ENCODE measurements around the gene RABGAP1L. TPM values are rescaled to one million over a fixed set of nuclear protein-coding genes. Genes with fewer than 3 reads are reported as not detected.
"Not testable (repeated sequence)": the region's sequence is repeated elsewhere in the genome, so short reads cannot be mapped to it uniquely, and the experiment has no call there.

Gene RABGAP1L
- total and polyA plus RNA-seq, 12 donors, result 13.0 to 167 (median 109) TPM

DNA sequence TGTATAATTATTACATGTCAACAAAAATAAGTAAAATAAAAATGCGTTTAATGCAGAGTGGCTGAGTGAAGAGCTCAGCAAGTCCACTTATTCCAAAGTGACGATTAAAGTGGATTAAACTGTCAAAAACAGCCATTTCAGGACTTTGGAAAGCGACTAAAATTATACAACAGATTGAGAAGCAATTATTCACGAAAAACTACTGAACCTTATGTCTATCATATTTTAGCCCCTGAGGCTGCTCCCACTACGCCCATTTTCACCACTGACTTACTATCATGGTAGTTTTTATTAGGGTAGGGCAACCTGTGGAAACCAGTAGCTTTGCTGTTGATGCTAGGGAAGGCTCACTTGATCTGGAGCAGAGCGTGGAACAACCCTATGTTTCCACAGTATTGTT, 174.1 kb downstream of the RABGAP1L start:
- ATAC-seq, result no peak
- 95 to 96% methylated on average over 6 of the region's 6 CpGs for WGBS, 2 donors
- TF ChIP-seq, protein P1, sequence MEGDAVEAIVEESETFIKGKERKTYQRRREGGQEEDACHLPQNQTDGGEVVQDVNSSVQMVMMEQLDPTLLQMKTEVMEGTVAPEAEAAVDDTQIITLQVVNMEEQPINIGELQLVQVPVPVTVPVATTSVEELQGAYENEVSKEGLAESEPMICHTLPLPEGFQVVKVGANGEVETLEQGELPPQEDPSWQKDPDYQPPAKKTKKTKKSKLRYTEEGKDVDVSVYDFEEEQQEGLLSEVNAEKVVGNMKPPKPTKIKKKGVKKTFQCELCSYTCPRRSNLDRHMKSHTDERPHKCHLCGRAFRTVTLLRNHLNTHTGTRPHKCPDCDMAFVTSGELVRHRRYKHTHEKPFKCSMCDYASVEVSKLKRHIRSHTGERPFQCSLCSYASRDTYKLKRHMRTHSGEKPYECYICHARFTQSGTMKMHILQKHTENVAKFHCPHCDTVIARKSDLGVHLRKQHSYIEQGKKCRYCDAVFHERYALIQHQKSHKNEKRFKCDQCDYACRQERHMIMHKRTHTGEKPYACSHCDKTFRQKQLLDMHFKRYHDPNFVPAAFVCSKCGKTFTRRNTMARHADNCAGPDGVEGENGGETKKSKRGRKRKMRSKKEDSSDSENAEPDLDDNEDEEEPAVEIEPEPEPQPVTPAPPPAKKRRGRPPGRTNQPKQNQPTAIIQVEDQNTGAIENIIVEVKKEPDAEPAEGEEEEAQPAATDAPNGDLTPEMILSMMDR (IDR thresholded peaks at IDR 0.05), result no peak

DNA sequence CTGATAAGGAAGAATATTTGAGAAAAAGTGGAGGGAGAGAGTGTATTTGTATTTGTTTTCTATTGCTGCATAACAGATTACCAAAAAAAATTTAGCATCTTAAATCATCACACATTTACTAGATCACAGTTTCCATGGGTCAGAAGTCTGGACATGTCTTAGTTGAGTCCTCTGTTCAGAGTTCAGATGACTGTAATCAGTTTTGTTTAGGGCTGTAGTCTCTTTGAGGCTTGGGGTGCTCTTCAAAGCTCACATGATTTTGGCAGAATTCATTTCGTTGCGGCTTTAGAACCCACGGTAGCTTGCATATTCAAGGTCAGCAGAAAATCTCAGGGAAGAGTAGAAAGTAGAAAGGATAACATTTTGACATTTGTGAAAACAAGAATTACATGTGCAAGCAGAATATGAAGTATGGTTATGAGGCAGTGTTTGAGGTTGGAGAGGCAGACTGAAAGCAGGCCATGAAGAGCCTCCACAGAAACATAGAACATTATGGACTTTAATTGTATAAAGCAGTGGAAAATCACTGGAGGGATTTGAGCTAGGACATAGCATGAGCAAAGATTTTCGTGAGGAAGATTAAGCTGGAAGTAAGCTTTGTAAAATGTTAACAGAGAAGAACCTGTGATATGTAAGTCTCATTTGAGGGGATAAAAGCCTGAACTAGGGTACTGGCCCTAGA, 177.8 kb downstream of the RABGAP1L start:
- TF ChIP-seq, protein P1 (IDR thresholded peaks at IDR 0.05), result no peak
- H3K27ac ChIP-seq, result no peak overlapping the region

More for the DNA sequence above, 174.1 kb downstream of the RABGAP1L start:
- H3K4me3 ChIP-seq, result no peak overlapping the region
- no peak for DNase-seq
- intact Hi-C loops (cut with DNase I), result no loop called here
- H3K36me3 ChIP-seq, result peaks cover 0 to 13% (median 0%) of the 10 kb centered on the region in 9 donors
- no peaks in the 10 kb centered on the region for H3K9me3 ChIP-seq
- no peaks in the 10 kb centered on the region for H3K27me3 ChIP-seq
- no peak overlapping the region for H3K27ac ChIP-seq
- peaks cover 0 to 23% (median 0%) of the 10 kb centered on the region in 9 donors for H3K4me1 ChIP-seq

DNA sequence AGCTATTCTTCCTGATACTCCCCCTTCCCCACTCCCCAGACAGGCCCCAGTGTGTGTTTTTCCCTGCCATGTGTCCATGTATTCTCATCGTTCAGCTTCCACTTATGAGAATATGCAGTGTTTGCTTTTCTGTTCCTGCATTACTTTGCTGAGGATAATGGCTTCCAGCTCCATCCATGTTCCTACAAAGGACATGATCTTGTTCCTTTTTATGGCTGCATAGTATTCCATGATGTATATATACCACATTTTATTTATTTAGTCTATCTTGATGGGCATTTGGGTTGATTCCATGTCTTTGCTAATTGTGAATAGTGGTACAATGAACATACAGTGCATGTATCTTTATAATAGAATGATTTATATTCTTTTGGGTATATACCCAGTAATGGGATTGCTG, 181.1 kb downstream of the RABGAP1L start:
- WGBS, 2 donors, result 95 to 96% methylated on average over 1 of the region's 1 CpG
- intact Hi-C loops (cut with DNase I); DNase-seq; H3K4me3 ChIP-seq; H3K9me3 ChIP-seq; H3K36me3 ChIP-seq; H3K27ac ChIP-seq; ATAC-seq; H3K27me3 ChIP-seq: not testable (repeated sequence)
- peaks cover 0 to 28% (median 0%) of the 10 kb centered on the region in 9 donors for H3K4me1 ChIP-seq

More for the DNA sequence above, 177.8 kb downstream of the RABGAP1L start:
- ATAC-seq, result no peak
- no peak for DNase-seq
- Histone ChIP-seq H3K4me3 (no peak overlapping the region), H3K36me3 (peaks cover 0 to 13% (median 0%) of the 10 kb centered on the region in 9 donors), H3K4me1 (peaks cover 0 to 28% (median 0%) of the 10 kb centered on the region in 9 donors), H3K27me3 (no peaks in the 10 kb centered on the region), H3K9me3 (peaks cover 0 to 8% (median 0%) of the 10 kb centered on the region in 11 donors)
- intact Hi-C loops (cut with DNase I), result no loop called here
- WGBS, 2 donors, result 70 to 80% methylated on average over 4 of the region's 4 CpGs

DNA sequence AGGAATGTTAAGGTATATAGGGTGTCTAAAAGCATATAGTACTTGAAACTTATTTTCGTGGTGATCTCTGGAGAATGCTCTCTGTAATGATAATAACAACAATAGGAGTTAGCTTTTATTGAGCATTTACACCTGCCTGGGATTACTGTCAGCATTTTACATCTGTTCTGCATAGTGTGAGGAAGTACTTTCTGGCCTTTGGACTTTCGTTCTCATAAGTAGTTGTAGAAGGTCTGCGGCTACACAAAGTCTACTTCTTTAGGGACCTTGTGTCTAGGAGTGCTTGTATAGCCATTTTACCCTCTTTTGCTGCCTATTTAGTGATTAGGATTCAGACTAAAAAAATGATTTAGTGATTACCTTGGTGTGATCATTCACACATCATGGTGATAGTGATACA, 184.8 kb downstream of the RABGAP1L start:
- 94 to 95% methylated on average over 3 of the region's 3 CpGs for WGBS, 2 donors
- intact Hi-C loops (cut with DNase I), result no loop called here

More for the DNA sequence above, 184.8 kb downstream of the RABGAP1L start:
- Histone ChIP-seq H3K9me3 (peaks cover 0 to 23% (median 0%) of the 10 kb centered on the region in 11 donors), H3K4me1 (no peaks in the 10 kb centered on the region), H3K36me3 (peaks cover 0 to 4% (median 0%) of the 10 kb centered on the region in 9 donors), H3K4me3 (no peak overlapping the region), H3K27me3 (no peaks in the 10 kb centered on the region), H3K27ac (no peak overlapping the region)
- TF ChIP-seq, protein P1 (IDR thresholded peaks at IDR 0.05), result no peak
- ATAC-seq (no peak), DNase-seq (no peak)
